Fibroblast of pulmonary artery (primary cell): ENCODE results near the gene PRDM1.
"Not testable (repeated sequence)": the region's sequence is repeated elsewhere in the genome, so short reads cannot be mapped to it uniquely, and the experiment has no call there.

Source experiments
- DNase-seq: peaks from one replicate; pipeline ENCODE4 v3.0.0-alpha.2; 2010; ENCODE audit warnings: low read depth
- H3K4me3 ChIP-seq: replicated peaks from 2 replicates; pipeline ENCODE4 v1.5.1; 2011; ENCODE audit warnings: low read depth, mild to moderate bottlenecking, control low read depth, low read length, moderate library complexity
- CTCF ChIP-seq: IDR thresholded peaks from 2 replicates; pipeline ENCODE4 v1.5.1; 2011; ENCODE audit warnings: mild to moderate bottlenecking, control low read depth, low read length, inconsistent platforms; ENCODE audit errors: missing control alignments

PRDM1 gene

GRCh38 chr6:106142876-106143431 lies 56.8 kb downstream of the PRDM1 start:
- DNase-seq = no peak
- H3K4me3 ChIP-seq = no peak overlapping the region
- TF ChIP-seq CTCF = no peak

GRCh38 chr6:106143665-106144064 lies 57.5 kb downstream of the PRDM1 start:
- no peak overlapping the region for H3K4me3 ChIP-seq
- DNase-seq = no peak
- no peak for TF ChIP-seq CTCF

- no peak for TF ChIP-seq CTCF
- DNase-seq = no peak
- H3K4me3 ChIP-seq = no peak overlapping the region
Observed at GRCh38 chr6:106145144-106145543, 59.0 kb downstream of the PRDM1 start.

- no peak overlapping the region for H3K4me3 ChIP-seq
- DNase-seq = no peak
- TF ChIP-seq CTCF = no peak
Observed at GRCh38 chr6:106145741-106146227, 59.6 kb downstream of the PRDM1 start.

GRCh38 chr6:106146852-106147351 lies 60.8 kb downstream of the PRDM1 start:
- DNase-seq = no peak
- H3K4me3 ChIP-seq = no peak overlapping the region
- no peak for TF ChIP-seq CTCF

GRCh38 chr6:106147476-106147875 lies 61.3 kb downstream of the PRDM1 start:
- TF ChIP-seq CTCF = no peak
- DNase-seq = no peak
- H3K4me3 ChIP-seq = no peak overlapping the region

GRCh38 chr6:106149472-106150069 lies 63.4 kb downstream of the PRDM1 start:
- no peak for DNase-seq
- no peak for TF ChIP-seq CTCF
- no peak overlapping the region for H3K4me3 ChIP-seq

- DNase-seq, H3K4me3 ChIP-seq: not testable (repeated sequence)
Observed at GRCh38 chr6:106152476-106152875, 66.3 kb downstream of the PRDM1 start.
